Skeletal muscle cell (primary cell): ENCODE data around the gene SGSH.
"Not testable (repeated sequence)": the region's sequence is repeated elsewhere in the genome, so short reads cannot be mapped to it uniquely, and the experiment has no call there.

ENCODE experiments used
- DNase-seq: peaks from one replicate; pipeline ENCODE4 v3.0.0-alpha.2; 2010; ENCODE audit warnings: low read depth
- H3K4me3 ChIP-seq: 2 replicates; pipeline ENCODE4 v1.5.1; 2011; ENCODE audit warnings: low read depth, mild to moderate bottlenecking, control low read depth, low read length, moderate library complexity

The SGSH gene

DNA sequence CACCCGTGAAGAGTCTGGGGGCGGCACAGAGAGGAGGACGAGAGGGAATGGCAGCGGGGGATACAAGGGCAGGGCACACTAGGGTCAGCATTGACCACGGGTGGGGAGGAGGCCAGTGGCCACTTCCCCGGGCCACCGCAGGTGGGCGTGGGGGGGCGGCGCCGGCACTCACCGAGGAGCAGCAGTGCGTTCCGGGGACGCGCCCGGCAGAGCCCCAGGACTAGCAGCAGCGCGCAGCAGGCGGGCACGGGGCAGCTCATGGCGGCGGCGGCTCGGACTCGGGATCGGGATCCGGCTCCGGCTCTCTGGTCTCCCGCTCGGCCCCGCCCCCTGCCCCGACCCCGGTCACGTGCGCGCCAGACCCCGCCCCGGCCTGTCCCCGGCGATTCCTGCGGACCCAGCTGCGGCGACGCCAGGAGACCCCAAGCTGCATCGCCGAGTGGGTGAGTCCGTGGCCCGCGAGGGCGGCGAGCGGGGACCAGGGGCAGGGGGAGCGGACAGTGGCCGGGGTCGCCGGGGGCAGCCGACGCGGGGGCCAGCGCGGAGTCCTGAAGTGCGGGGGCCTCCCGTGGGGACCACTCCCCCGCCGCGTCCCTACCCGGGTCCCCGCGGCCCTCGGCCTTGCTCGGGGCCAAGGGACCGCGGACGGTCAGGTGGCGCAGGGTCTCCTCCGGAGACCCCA is at the start of gene SGSH, which contains the start of gene SLC26A11:
SGSH (minus strand) TSS at position 280 of the 682 bp plus-strand sequence; CDS start at position 260, 20 bp downstream.
SLC26A11 (plus strand) TSS at position 374 of the 682 bp plus-strand sequence. CDS start 1,134 bp downstream, outside the sequence.
- peak within 1 kb of the TSS; percentile 79 for H3K4me3 ChIP-seq
- no peak for DNase-seq

DNA sequence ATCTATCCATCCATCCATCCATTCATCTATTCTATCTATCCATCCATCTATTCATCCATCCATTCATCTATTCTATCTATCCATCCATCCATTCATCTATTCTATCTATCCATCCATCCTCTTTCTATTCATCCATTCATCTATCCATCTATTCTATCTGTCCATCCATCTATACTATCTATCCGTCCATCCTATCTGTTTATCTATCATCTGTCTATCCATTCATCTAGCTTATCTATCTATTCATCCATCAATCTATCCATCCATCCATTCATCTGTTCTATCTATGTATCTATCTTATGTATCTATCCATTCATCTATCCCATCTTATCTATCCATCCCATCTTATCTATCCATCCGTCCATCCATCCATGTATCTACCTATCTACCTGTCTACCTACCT is 49.3 kb upstream of the SGSH start:
- no peak for DNase-seq
- no peak overlapping the region for H3K4me3 ChIP-seq

DNA sequence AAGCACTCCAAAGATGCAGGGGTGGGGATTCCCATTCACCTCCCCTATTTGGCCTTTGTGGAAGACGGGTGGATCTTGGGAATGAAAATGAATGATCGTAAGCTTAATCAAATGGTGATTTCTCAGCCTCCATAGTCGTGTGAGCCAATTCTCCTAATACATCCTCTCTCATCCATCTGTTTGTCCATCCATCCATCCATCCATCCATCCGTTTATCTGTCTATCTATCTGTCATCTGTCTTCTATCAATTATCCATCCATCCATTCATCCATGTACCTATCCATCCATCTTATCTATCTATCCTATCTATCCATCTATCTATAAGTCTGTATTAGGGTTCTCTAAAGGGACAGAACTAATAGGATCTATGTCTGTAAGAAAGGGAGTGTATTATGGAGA is 48.3 kb upstream of the SGSH start:
- DNase-seq = no peak
- no peak overlapping the region for H3K4me3 ChIP-seq

DNA sequence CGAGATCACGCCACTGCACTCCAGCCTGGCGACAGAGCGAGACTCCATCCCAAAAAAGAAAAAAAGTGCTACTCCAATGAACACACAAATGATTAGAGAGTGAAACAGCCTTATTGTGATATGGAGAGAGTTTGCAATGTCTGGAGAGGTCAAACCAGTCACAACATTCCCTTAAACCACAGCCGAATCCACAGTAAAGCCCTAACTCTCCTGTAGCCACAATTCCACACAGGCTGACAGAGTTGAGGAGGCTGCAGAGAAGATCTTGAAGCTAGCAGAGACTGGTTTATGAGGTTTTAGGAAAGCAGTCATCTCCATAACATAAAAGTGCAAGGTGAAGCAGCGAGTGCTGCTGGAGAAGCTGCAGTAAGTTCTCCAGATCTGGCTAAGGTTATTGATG is 47.3 kb upstream of the SGSH start:
- no peak overlapping the region for H3K4me3 ChIP-seq
- DNase-seq = no peak

DNA sequence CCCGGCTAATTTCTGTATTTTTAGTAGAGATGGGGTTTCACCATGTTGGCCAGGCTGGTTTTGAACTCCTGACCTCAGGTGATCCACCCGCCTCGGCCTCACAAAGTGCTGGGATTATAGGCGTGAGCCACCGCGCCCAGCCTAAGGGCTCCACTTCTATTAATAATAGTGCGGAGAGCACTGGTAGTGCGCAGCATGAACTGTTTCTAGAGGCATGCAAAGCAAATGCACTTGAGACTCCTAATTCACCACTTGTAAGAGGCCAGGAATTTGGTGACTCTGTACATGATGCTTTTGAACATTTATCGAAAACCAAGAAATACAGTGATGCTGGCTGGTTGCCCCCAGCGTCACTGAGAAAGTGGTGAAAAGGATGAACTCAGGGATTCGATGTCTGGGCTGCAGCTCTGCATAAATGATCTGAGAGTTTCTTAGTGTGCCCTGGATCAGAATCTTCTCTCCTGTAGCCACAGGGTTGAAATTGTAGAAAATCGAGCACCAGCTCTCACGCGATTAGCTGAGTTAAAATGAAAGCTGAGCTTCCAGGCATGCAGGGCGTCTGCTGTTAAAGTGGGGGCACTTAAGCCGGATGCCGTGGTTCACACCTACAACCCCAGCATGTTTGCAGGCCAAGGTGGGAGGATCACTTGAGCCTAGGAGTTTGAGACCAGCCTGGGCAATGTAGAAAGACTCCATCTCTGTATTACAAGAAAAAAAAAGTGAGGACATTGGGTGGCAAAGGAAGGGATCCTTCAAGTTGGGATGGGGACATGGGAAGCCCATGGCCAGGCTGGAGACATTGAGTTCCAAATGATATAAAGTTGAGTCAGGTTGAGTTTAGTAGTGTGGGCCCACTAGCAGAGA is 45.3 kb upstream of the SGSH start:
- DNase-seq = no peak
- no peak overlapping the region for H3K4me3 ChIP-seq

DNA sequence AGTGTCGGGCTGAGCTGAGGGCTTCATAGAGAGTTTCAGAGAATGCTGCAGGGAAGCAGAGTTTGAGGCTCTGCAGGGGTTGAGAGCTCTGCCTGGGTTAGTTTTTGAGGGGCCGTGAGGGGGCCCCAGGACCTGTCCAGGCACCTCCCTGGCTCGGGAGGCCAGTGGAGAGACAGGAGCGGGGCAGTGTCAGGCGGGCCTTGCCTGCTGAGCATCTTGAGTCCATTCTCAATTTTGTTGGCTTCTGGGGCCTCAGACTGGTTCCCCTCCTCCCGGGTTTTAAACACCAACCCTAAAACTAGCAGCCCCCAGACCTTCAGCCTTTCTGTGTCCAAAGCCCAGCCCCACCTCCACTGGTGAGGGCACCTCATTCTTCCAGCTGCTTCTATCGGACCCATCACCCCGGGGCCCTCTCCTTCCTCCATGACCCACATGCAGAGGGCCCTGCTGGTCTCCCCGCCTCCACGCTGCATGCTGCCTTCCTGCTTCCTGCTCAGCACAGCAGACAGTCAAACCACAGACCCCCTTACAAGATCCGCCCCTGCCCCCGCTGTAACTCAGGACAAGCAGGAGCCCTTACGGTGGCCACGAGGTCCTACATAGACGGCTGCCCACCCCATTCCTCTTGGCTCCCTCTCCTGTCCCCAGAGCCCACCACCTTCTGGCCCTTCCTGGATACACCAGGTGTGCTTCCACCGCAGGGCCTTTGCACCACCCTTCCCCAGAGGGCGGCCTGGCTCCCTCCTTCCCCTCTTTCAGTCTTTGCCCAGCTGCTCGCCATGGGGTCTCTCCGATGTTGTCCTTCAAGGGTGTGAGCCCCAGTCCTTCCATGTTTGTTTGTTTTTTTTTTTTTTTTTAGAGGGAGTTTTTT is 44.3 kb upstream of the SGSH start:
- peak overlapping the region; percentile 35 for H3K4me3 ChIP-seq
- DNase-seq = no peak

DNA sequence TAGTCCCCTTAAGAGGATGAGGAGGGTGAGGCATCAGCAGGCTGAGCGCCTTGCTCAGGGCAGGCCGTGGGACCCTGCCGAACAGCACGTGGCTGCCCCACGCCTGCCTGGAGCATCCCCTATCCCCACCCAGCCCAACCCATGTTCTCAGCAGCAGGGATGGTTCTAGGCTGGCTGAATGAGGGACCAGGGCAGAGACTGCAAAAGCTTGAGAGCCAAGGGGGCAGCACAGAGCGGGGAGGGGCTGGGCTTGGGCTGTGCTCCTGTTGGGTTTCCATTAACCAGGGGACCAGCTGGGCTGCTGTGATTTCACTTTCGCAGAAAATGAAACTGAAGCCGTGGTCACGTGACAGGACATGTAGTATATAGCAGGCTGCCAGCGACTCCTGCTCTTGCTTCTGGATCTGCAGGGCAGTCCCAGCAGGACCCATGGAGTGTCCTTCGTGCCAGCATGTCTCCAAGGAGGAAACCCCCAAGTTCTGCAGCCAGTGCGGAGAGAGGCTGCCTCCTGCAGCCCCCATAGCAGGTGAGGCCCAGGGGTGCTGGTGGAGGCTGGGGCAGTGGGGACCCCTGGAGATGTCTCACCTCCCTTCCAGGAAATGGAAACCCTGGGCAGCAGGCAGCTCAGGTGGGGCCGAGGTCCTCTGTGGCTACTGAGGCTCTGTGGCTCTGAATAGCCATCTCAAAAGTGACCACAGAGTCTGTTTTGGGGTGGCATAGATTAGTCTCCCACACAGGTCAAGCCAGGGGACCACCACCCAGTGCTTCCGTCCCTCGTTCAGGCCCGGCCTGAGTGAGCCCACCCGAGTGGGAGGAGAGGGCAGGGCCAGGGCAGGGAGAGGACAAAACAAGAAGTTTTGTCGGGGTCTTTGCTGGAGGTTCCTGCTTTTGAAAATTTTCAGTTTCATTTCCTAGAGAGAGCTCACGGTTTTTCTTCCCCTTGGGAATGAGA is 43.4 kb upstream of the SGSH start:
- peak; percentile 60 for DNase-seq
- peak overlapping the region; percentile 35 for H3K4me3 ChIP-seq

DNA sequence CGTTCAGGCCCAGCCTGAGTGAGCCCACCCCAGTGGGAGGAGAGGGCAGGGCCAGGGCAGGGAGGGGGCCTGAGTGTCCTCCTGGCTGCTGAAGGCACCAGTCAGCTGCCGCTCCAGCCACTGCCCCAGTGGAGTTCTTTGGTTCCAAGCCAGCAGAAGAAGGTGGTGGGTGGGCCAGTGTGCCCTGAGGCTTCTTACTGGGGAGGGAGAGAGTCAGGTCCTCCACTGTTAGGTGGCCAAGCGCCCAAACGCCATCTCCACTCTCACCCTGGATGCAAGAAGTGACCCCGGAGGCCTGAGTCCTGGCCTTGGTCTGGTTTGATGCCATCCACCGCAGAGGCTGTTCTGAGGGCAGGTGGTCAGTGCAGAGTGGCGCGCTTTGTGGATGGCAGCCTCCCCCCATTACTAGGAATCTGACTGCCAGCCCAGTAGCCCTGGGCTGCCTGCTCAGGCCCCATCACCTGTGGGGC is 42.7 kb upstream of the SGSH start:
- DNase-seq = no peak
- peak overlapping the region; percentile 35 for H3K4me3 ChIP-seq

DNA sequence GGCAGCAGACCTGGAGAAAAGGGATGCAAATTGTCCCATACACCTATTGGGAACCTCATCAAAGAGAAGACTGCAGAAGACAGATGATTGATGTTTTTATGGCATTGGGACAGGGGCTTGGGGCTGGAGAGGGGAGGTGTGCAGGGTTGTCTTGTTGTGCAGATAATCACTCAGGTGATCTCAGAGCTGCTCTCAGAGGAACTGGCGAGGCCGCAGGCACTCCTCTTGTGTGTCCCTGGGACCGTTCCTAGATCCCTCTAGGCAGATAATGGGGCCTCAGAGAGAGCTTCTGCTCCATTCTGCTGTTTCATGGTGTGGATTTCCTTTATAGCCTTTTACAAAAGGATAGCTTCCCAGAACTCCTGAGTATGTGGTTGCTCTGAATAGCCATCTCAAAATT is 42.2 kb upstream of the SGSH start:
- peak overlapping the region; percentile 73 for H3K4me3 ChIP-seq
- no peak for DNase-seq

DNA sequence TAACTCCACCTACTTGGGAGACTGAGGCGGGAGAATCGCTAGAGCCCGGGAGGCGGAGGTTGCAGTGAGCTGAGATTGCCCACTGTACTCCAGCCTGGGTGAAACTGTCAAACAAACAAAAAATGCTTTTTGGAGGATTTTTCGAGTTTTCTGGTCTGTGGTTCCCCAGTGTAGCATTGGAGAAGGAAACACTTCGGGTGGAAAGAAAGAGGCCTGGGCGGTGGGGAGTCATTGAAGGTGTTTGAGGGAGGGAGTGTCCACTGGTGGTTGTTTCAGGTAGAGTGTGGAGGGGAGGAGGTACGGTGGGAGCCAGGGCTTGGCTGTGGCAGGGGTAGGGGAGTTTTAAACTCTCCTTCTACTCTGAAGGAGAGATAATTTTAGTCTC is 41.8 kb upstream of the SGSH start:
- DNase-seq = no peak

DNA sequence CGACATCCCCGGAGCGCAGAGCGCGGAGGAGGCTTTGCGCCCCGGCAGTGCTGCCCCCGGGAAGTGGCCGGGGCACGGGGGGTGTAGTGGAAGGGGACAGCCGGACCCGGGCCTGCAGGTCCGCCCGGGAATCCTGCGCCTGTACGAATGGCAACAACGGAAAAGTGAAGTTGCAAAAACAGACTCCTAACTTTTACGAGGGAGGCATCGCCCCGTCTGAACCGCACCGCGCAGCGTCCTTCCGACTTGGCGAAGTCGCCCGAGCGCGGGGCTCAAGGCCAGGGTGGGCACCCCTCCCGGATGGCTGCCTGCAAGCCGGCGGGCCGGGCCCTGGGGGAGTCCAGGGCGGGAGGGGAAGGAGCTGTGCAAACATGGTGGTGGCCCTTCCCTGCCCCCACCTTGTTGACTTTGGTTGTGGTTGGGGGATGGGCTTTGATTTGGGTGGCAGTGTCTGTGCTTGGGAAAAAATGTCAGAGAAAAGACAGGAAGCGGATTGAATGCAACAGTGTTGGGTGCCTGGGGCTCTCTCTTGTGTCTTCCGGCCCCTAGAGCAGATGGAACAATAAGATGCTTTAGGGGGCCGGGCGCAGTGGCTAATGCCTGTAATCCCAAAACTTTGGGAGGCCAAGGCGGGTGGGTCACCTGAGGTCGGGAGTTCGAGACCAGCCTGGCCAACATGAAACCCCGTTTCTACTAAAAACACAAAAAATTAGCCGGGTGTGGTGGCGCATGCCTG is 41.2 kb upstream of the SGSH start:
- H3K4me3 ChIP-seq = peak overlapping the region; percentile 73
- DNase-seq = no peak

More for the DNA sequence above, 41.8 kb upstream of the SGSH start:
- peak overlapping the region; percentile 73 for H3K4me3 ChIP-seq

DNA sequence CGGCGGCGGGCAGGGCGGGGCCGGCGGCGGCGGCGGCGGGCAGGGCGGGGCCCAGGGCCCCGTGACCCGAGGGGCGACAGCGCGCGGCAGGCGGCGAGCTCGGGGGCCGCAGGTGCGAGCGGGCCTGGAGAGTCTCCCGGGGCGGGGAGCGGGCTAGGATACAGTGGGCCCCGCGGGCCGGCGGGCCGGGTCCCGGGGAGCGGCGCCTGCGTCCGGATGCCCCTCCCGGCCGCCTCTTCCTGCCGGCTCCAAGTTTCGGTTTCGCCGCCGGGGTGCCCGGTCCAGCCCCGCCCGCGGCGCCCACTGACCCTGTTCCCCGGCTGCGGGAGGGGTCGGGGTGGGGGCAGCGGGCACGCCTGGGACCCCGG is 40.6 kb upstream of the SGSH start, which contains the start of gene RNF213:
RNF213 (plus strand) TSS at position 62 of the 368 bp plus-strand sequence. CDS start 2,830 bp downstream, outside the sequence.
- DNase-seq = no peak

DNA sequence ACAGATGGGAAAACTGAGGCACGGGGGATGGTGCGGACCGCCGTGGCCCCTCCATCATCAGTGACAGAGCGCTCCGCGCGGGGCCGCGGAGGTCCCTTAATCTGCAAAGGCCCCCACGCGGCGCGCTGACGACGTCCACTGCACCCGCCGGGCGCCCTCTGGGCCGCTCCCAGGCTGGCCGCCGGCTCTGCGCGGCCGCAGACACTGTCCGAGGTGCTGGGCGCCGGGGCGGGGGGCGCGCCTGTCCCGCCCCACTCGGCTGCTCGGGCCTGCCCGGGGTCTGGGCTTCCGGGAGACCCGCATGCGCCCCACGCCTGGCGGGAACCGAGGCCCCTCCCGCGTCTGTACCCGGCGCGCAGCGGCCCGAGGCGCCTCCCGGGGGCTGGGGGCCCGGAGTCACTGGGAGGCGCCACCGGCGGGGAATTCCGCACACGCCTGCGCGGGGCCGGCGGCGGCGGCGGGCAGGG is 40.0 kb upstream of the SGSH start:
- H3K4me3 ChIP-seq = peak overlapping the region; percentile 51
- DNase-seq = peak; percentile 25

More for the DNA sequence above, 40.6 kb upstream of the SGSH start, which contains the start of gene RNF213:
- H3K4me3 ChIP-seq = peak within 1 kb of the TSS; percentile 73

DNA sequence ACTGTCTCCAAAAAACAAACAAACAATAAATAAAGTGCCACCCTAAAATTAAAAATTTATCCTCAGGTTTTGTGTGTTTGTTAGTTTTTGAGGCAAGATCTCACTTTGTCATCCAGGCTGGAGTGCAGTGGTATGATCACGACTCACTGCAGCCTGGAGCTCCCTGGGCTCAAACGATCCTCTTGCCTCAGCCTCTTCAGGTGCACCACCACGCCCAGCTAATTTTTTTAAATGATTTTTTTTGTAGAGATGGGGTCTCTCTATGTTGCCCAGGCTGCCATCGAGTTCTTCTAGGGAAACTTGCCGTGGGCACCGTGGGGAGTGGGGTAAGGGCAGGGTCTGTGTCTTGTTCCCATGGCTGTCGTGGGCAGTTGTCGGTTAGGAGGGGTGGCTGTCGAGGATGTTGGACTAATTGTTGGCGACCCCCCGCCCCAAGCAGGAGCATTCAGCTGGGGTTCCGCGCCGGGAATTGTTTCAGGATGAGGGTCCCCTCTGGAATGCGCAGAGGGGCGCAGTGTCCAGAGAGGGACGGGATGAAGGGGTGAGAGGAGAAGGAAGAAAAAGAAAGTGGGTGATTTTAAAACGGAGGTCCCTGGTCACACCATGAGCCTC is 39.4 kb upstream of the SGSH start:
- H3K4me3 ChIP-seq = peak overlapping the region; percentile 51
- no peak for DNase-seq

DNA sequence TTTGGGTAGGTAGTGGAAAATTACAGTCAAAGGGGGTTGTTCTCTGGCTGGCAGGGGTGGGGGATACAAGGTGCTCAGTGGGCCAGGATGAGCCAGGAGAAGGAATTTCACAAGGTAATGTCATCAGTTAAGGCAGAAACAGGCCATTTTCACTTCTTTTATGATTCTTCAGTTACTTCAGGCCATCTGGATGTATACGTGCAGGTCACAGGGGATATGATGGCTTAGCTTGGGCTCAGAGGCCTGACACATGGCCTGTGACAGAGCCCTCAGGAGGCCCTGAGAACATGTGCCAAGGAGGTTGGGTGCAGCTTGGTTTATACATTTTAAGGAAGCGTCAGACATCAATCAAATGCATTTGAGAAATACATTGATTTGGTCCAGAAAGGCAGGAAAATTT is 38.2 kb upstream of the SGSH start:
- not testable (repeated sequence) for DNase-seq, H3K4me3 ChIP-seq

DNA sequence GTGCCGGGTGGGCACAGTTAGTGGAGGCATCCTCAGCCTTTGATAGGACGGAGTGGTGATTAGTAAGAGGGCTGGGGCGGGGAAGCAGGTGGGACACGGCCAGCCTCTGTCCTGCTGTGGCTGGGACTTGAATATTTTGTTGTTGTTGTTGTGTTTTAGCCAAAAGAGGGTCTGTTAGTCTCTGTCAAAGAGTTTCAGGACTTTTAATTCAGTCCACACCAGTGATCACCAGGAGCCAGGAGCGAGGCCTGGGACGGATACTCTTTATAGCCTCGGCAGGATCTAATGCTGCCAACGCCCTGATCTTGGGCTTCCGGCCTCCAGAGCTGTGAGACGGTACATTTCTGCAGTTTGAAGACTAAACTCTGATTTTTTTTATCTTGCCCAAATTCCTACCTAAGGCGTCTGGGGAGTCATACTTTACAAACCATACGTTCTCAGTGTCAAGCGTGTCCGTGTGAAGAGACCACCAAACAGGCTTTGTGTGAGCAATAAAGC is 37.6 kb upstream of the SGSH start:
- no peak overlapping the region for H3K4me3 ChIP-seq
- no peak for DNase-seq

DNA sequence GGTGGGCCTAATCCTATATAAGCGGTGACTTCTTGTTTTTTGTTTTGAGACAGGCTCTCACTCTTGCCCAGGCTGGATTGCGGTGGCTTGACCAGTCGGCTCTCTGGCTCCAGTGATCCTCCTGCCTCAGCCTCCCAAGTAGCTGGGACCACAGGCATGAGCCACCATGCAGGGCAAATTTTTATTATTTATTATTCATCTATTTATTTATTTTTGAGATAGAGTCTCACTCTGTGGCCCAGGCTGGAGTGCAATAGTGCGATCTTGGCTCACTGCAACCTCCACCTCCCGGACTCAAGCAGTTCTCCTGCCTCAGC is 35.9 kb upstream of the SGSH start:
- no peak for DNase-seq

More for the DNA sequence above, 35.9 kb upstream of the SGSH start:
- no peak overlapping the region for H3K4me3 ChIP-seq
